GM18499 (cell line): ENCODE results near the gene OPA3.

Experiments
- ATAC-seq: cut with Tn5 transposase; IDR thresholded peaks from one replicate; pipeline ENCODE4 v1.9.1; 2021; ENCODE audit warnings: moderate number of reproducible peaks; ENCODE audit not compliant: insufficient read depth, unreplicated experiment

The OPA3 gene

GRCh38 chr19:45506989-45507871, 77.4 kb downstream of the OPA3 start, which contains the start of gene VASP:
VASP (plus strand) TSS chr19:45507479; CDS start chr19:45507772, 293 bp downstream.
- ATAC-seq: peak; percentile 37

- no peak for ATAC-seq
Measured at GRCh38 chr19:45506246-45506988, 78.2 kb downstream of the OPA3 start.

GRCh38 chr19:45505996-45506245, 78.7 kb downstream of the OPA3 start:
- ATAC-seq: no peak

- ATAC-seq: no peak
Measured at GRCh38 chr19:45505151-45505995, 79.2 kb downstream of the OPA3 start.

- no peak for ATAC-seq
Measured at GRCh38 chr19:45503909-45504308, 80.7 kb downstream of the OPA3 start.

- no peak for ATAC-seq
Measured at GRCh38 chr19:45502111-45502510, 82.5 kb downstream of the OPA3 start.

GRCh38 chr19:45501730-45502014, 82.9 kb downstream of the OPA3 start:
- ATAC-seq: no peak

- ATAC-seq: no peak
Measured at GRCh38 chr19:45500918-45501729, 83.5 kb downstream of the OPA3 start.

GRCh38 chr19:45499196-45500180, 85.1 kb downstream of the OPA3 start:
- ATAC-seq: no peak

GRCh38 chr19:45498411-45499195, 86.0 kb downstream of the OPA3 start, which contains the start of gene PPM1N:
PPM1N (plus strand) TSS chr19:45498443; CDS start chr19:45498473, 30 bp downstream.
- no peak for ATAC-seq

- ATAC-seq: no peak
Measured at GRCh38 chr19:45497791-45498190, 86.8 kb downstream of the OPA3 start.

- ATAC-seq: no peak
Measured at GRCh38 chr19:45496349-45496953, 88.2 kb downstream of the OPA3 start.

- ATAC-seq: no peak
Measured at GRCh38 chr19:45495178-45495577, 89.4 kb downstream of the OPA3 start.

- no peak for ATAC-seq
Measured at GRCh38 chr19:45494261-45494916, 90.2 kb downstream of the OPA3 start.

GRCh38 chr19:45492627-45493470, 91.8 kb downstream of the OPA3 start:
- no peak for ATAC-seq

GRCh38 chr19:45492137-45492626, 92.4 kb downstream of the OPA3 start:
- no peak for ATAC-seq
